HG02884 (cell line): ENCODE results near the gene TRPV5.

Experiments used
- ATAC-seq: cut with Tn5 transposase; IDR thresholded peaks from one replicate; pipeline ENCODE4 v1.9.1; 2021; ENCODE audit warnings: mild to moderate bottlenecking, moderate library complexity; ENCODE audit not compliant: unreplicated experiment

The TRPV5 gene

DNA sequence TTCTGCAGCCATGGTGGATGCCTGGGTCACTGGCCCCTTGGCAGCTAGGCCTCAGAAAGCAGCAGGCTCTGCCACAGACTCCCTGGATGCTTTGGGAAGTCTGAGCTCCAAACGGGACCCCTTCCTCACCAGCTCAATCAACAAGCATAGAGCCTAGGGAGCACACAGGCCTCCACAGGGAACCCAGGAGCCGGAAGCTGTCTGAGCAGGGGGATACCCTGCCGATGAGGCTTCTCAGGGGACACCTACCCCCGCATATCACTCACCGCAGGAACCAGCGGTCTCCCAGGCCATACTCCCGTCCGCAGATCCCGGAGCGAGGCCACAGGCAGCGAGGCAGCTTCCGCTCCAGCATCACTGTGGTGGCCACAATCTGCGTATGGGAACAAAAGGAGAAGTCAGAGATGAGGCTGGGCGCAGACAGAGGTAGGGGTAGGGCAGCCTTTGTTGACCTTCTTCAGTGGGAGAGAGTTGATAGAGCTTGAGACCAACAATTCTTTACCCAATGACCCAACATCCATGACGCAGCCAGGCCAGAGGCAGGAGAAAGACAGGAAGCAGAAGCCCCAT, 61.4 kb downstream of the TRPV5 start:
- no peak for ATAC-seq

DNA sequence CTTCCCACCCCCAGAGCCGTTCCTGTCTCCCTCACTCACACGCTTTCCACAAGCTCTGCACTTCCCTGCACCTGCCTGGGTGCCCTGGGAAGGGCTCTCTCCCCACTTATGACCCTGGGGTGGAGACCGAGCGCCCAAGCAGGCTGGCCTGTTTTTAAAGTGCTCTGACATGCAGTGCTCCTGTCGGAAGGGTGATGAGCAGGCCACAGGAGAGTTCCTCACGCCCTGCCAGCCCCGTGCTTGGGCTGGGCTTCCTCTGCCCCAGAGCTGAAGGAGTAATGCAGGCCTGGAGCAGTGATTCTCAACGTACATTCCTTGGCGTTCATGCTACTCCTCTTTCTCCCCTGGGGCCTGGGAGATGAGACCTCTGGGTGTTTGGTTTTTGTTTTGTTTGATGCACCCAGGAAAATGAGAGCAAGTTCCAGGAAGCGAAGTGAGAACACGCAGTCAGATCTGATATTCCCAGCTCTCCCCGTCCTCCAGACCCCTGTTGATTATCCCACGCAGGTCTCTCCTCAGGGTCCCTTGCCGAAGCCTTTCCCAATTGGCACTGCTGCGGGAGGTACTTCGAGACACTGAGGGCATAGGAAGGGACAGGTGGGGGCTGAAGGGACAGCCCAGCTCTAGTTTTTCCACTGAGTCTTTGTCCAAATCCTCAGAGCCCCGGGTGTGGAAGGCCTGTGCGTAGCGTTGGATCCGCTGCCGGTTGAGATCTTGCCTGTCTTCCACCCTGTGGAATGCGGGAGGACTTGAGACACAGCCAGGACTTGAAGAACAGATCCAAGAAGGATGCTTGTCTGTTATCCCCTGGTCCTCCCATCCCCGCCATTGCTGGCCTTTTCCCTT, 62.1 kb downstream of the TRPV5 start:
- no peak for ATAC-seq

DNA sequence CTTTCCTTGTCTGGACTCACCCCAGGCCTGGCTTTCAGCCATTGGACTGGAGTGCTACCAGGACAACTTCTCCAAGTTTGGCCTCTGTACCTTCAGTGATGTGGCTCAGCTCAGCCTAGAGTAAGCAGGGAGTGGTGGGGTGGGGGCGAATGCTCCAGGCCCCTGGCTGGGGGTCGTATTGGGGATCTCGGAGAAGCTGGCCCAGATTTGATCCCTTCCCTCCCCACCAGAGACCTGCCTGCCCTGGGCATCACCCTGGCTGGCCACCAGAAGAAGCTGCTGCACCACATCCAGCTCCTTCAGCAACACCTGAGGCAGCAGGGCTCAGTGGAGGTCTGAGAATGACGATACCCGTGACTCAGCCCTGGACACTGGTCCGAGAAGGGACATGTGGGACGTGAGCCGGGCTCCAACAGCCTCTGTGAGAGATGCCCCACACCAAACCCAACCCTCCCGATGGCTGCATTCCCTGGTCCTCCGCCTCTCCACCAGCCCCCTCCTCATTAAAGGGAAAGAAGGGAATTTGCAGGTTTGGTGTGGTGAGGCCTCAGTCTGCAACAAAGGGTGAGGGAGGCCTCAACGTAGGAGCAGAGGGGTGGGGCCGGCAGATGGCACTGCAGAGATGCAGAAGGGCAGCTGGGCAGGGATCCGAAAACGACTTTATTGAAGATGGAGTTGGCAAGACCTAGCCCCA, 62.8 kb downstream of the TRPV5 start:
- no peak for ATAC-seq

DNA sequence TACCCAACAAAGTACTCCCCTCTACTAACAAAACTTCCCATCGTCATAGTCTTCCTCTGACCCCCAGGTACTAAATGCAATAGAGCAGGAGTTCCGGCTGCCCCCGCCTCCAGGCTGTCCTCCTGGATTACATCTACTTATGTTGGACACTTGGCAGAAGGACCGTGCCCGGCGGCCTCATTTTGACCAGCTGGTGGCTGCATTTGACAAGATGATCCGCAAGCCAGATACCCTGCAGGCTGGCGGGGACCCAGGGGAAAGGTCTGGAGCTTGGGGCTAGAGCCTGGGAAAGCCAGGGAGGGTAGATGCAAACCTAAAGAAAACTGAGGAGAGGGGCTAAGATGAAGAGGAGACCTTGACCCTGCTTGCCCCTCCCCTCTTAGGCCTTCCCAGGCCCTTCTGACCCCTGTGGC, 63.4 kb downstream of the TRPV5 start:
- ATAC-seq, result no peak

DNA sequence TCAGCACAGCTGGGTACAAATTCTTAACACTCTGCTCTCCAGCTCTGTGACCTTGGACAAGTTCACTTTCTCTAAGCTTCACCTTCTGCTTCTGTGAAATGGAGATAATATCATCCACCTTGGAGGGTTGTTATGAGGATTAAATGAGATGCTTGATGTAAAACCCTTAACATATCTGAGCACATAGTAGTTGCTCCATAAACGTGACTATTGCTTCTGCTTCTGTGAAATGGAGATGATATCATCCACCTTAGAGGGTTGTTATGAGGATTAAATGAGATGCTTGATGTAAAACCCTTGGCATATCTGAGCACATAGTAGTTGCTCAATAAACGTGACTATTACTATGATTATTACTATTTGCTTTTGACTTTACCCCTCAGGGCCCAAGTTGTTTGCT, 64.1 kb downstream of the TRPV5 start:
- no peak for ATAC-seq

DNA sequence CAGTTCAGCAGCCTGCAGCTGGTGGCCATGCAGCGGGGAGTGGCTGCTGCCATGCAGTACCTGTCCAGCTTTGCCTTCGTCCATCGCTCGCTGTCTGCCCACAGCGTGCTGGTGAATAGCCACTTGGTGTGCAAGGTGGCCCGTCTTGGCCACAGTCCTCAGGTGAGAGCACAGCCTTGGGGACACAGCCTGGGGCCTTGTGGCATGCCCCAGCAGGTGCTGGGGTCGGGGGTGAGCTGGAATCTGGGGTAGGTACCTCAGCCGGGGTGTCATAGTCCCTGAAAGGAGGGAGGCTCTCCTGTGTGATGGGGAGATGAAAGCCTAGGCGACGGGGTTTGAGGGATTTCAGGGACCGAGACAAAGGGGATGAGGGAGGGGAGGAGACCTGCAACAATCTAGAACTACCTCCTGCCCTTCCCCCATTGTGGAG, 64.5 kb downstream of the TRPV5 start:
- no peak for ATAC-seq

DNA sequence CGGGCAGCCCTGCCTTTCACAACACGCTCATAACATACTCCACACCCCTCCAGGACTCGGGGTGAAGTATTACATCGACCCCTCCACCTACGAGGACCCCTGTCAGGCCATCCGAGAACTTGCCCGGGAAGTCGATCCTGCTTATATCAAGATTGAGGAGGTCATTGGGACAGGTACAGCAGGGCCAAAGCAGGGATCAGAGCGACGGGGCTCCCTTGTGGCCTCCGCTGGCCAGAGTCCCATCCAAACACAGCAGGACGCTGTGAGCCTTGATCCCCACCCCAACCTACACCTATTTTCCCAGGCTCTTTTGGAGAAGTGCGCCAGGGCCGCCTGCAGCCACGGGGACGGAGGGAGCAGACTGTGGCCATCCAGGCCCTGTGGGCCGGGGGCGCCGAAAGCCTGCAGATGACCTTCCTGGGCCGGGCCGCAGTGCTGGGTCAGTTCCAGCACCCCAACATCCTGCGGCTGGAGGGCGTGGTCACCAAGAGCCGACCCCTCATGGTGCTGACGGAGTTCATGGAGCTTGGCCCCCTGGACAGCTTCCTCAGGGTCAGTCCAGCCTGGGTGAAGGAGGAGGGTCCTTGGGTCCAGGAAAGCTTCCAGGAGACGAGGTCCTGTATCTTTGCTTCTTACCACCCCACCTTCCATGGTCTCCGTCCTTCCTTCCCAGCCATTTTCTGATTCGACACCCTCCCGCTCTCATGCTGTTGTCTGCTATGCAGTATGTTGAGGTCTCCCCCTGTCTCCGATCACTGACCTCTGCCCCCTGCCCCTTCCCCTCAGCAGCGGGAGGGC, 65.2 kb downstream of the TRPV5 start:
- no peak for ATAC-seq

DNA sequence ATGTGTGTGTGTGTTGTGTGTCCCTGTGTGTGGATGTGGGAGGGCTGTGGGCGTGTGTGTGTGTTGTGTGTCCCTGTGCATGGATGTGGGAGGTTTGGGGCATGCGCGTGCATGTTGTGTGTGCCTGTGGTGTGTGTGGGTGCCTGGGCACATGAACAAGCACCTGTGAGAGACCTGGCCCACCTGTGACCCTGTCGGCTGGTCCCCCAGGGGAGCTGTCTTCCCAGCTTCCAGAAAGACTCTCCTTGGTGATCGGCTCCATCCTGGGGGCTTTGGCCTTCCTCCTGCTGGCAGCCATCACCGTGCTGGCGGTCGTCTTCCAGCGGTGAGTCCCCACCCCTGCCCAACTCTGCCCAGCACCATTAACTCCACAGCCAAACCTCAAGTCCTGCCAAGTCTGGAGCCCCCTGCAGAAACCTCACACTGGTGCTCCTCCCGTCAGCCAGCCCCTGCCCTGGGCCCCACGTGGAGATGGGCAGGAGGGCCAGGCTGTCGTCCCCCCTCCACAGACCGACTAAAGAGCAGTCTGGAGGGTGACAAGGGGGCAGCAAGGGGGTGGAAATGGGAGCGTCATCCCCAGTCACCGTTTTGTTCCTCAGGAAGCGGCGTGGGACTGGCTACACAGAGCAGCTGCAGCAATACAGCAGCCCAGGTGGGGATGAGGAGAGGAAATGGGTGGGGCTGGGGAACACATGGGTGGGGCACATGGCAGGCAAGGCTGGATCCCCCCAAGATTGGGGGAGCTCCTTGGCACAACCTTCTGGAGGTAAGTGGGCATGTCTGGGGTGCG, 66.0 kb downstream of the TRPV5 start:
- ATAC-seq, result no peak

DNA sequence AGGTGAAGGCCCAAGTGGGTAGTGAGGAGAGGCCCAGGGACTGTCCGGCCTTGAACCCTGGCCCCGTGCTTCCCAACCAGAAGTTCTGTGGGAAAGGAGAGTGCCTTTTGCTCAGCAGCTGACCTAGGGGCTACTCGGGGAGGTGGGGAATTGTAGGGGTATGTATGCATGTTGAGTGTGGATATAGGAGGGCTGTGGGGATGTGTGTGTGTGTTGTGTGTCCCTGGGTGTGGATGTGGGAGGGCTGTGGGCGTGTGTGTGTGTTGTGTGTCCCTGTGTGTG, 66.5 kb downstream of the TRPV5 start:
- no peak for ATAC-seq

DNA sequence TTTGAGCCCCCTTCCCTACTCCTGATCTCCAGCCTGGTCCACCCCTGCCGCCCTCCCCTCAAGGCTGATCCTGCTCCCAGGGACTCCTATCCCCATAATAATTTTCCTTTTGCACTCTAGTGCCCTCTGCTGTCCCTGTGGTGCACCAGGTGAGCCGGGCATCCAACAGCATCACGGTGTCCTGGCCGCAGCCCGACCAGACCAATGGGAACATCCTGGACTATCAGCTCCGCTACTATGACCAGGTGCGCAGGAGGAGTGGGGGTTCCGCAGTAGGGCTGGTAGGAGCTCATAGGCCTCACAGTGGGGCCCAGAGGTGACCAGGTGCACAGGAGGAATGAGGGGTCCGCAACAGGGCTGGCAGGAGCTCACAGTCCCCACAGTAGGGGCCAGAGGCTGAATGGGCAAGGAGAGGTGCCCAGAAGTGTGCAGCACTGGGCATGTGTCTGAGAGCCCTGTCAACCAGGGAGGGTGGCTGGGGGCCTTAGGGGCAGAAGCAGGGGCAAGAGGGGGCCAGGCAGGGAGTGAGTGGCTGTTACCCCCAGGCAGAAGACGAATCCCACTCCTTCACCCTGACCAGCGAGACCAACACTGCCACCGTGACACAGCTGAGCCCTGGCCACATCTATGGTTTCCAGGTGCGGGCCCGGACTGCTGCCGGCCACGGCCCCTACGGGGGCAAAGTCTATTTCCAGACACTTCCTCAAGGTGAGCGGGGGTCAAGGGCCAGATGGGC, 67.0 kb downstream of the TRPV5 start:
- ATAC-seq, result no peak

DNA sequence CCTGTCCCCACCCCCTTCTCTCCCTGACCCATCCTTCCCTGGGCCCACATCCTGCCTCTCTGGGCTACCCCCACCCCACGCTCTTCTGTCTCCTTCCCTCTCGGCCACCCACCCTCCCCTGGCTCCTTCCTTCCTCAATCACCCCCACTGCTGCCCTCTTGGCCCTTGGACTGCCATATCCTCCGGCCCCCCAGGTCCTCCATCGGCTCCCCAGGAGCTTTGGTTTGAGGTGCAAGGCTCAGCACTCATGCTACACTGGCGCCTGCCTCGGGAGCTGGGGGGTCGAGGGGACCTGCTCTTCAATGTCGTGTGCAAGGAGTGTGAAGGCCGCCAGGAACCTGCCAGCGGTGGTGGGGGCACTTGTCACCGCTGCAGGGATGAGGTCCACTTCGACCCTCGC, 67.8 kb downstream of the TRPV5 start:
- no peak for ATAC-seq

DNA sequence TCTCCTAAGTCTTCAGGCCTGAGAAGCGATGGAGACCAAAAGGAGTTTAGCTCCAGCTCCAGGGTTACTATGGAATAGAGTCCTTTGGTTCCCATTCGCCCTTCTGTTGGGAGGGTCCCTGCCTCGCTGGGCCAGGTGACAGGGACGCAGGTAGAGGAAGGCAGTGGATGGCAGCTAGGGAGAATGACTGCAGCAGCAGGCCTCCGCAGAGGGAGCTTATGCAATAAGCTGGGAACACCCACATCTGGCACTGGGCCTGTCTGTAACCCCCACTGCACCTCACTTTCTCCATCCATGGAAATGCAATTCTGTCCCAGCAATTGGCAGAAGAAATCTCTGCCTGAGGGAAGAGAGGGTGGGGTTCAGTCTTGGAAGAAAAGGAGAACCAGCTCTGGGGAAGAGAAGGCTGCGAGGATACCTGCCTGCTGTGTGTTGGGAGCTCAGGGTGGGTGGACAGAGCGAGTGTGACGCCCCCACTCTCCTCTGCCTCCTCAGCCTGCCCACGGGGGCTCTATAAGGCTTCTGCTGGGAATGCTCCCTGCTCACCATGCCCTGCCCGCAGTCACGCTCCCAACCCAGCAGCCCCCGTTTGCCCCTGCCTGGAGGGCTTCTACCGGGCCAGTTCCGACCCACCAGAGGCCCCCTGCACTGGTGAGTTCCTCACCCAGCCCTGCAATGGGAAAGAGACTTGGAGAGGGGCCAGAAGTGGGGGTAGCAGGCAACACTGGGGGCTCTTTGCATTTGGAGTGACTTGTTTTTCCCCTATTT, 68.4 kb downstream of the TRPV5 start:
- ATAC-seq, result no peak

DNA sequence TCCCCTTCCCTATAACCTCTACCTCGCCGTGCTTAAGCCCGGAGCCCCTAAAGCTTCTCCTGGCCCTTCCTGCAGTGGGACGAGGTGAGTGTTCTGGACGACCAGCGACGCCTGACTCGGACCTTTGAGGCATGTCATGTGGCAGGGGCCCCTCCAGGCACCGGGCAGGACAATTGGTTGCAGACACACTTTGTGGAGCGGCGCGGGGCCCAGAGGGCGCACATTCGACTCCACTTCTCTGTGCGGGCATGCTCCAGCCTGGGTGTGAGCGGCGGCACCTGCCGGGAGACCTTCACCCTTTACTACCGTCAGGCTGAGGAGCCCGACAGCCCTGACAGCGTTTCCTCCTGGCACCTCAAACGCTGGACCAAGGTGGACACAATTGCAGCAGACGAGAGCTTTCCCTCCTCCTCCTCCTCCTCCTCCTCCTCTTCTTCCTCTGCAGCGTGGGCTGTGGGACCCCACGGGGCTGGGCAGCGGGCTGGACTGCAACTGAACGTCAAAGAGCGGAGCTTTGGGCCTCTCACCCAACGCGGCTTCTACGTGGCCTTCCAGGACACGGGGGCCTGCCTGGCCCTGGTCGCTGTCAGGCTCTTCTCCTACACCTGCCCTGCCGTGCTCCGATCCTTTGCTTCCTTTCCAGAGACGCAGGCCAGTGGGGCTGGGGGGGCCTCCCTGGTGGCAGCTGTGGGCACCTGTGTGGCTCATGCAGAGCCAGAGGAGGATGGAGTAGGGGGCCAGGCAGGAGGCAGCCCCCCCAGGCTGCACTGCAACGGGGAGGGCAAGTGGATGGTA, 69.5 kb downstream of the TRPV5 start:
- no peak for ATAC-seq

DNA sequence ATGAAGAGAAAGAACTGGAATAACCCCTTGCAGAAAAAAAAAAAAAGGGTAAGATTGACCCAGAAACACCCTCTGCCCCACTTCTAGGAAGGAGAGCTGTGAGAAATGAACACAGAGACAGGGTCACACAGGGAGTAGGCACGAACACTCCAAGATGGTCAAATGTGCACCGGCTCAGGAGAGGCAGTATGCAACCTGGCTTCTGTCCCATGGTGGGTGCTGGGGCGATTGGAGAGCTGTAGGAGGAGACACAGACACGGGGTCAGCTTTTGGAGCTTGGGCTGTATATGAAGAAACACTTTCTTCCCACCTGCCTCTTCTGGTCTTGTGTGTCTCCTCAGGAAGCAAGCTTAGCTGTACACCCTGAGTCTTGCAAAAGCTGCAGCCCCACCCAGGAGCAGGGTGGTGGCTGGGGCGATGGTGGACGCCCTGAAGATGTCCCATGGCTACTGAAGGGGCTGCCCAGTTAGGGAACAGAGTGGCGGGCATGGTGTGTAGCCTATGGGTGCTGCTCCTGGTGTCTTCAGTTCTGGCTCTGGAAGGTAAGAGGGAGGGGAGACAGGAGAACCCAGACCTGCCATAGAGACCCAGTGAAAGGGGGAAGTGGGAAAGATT, 70.7 kb downstream of the TRPV5 start:
- no peak for ATAC-seq

DNA sequence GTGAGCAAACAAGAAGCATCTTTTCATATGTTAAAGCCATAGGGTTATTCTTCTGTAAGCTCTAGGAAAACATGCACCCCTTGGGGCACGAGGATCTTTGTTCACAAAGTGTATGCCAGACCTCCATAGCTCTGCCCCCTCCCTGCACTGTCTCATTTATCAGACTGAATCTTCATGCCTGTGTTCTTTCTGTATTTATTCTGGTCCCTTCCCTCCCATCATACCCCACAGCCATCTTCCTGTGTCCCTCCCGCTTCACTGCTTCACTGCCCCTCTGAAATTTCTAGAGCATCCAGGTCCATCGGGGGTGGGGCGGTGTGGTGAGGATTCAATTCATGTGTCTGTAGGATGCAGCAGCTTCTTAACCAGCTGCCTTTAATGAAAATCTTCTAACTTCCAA, 71.2 kb downstream of the TRPV5 start:
- ATAC-seq, result no peak

DNA sequence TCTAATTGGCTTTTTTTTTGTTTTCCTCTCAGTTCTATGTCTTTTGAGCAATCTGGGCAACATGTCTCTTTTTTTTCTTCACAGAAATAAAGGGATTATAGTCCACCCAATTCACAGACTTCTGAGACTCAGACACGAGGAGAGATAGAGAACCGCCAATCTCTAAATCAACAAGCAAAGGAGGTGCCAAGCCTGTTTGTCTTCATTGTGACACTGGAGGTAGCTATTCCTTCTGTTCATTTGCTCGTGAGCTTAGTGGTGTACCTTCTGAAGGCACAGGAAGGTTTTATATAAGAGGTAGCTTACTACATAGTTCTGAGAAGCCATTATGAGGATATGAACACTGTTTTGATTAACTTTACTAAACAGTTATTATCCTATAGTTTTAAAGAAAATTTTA, 72.6 kb downstream of the TRPV5 start:
- ATAC-seq, result no peak

DNA sequence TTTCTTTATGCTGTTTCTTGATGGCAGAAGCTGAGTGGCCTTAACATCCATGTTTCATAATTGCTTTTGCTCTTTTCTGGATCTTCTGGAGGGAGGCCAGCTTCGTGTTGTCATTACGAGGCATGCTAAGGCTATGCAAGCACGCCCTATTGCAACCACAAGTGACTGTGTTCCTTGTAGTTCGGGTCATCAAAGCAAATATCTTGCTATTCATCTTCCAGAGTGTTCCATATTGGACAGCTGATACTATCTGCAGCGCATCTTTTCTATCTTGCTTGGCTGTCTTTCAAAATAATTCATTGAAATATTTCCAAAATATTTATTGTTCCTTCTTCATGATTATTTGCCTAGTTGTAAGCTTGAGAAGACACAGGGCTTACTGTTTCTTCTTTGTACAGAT, 73.7 kb downstream of the TRPV5 start:
- no peak for ATAC-seq

DNA sequence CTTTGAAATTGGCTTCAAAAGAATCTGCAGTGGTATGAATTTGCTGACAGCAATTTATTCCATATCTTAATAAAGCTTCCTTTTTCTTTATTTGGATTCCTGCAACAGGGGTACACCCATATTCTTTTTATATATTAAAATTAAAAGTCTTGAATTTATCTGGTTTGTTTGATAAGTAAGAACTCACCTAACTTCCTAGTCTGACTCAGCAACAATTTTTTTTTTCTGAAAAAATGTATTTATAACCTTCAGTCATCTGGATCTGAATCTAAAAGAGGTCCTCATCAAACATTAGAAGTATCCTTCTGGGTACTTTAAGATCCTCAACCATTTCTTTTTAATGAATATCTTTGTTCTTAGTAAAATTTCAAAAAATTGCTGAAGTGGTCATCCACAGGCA, 74.1 kb downstream of the TRPV5 start:
- ATAC-seq, result no peak
